HCT116 (cell line): ENCODE results near the gene DOCK4. TPM values are rescaled to one million over a fixed set of nuclear protein-coding genes. Genes with fewer than 3 reads are reported as not detected.

Experiments
- ATAC-seq: fragments of 200-7000 bp; cut with Tn5 transposase; 2 replicates; pipeline ENCODE4 v1.9.1; 2020; ENCODE audit warnings: mild to moderate bottlenecking, moderate library complexity
- BruUV-seq: library from RNA; stranded (reverse); fragments of 400-500 nt; replicated peaks from 2 replicates; lab custom pipeline; 2021; lab: Mats Ljungman, UMichigan
- CTCF ChIA-PET: fragments of 300-600 bp; sonication (Branson Sonifier 250); formaldehyde crosslinking; loops from one replicate; lab custom pipeline; 2021; ENCODE audit warnings: antibody characterized with exemption; lab: Charles Lee
- POLR2A ChIA-PET: fragments of 300-600, 350-600 bp; sonication (Branson Sonifier 250); formaldehyde crosslinking; loops from one replicate; lab custom pipeline; 2021; ENCODE audit warnings: antibody characterized with exemption; lab: Charles Lee
- RAD21 ChIA-PET, 2 experiments: fragments of 300-600 bp; sonication (Branson Sonifier 250); formaldehyde crosslinking; loops; one replicate each; lab custom pipeline; 2023; ENCODE audit warnings: low total read pairs in 2 of 2; ENCODE audit not compliant: uncharacterized antibody in 2 of 2, unreplicated experiment in 2 of 2, low non-redundant PET in 1 of 2; lab: Charles Lee
- DNase-seq: peaks from one replicate; pipeline ENCODE4 v3.0.0-alpha.2; 2010; ENCODE audit warnings: low read depth, low spot score
- H2AFZ ChIP-seq: fragments of 200-600 bp; shearing (Covaris generic), sonication (generic); 2 replicates; pipeline ENCODE4 v1.6.1; 2017; ENCODE audit warnings: low read depth, mixed run types, mixed read lengths, antibody characterized with exemption, low read length; ENCODE audit not compliant: poor library complexity, severe bottlenecking
- H3K27ac ChIP-seq: 2 replicates; pipeline ENCODE4 v1.5.1; 2012; ENCODE audit warnings: low read depth, low read length
- H3K27me3 ChIP-seq: fragments of 200-600 bp; sonication (generic); 2 replicates; pipeline ENCODE4 v1.6.1; 2016; ENCODE audit warnings: mixed run types, low read length, mixed read lengths; ENCODE audit not compliant: insufficient read depth
- H3K36me3 ChIP-seq, 2 experiments: fragments of 200-500 bp in 1 of 2; fragments of 200-600 bp in 1 of 2; sonication (Bioruptor generic) in 1 of 2; sonication (generic) in 1 of 2; 2 replicates each; pipeline versions ENCODE4 v1.5.1 to v1.6.1; 2014 to 2016; ENCODE audit warnings: low read length in 2 of 2, inconsistent platforms in 1 of 2, mixed read lengths in 1 of 2, mixed run types in 1 of 2; ENCODE audit not compliant: insufficient read depth in 2 of 2, control insufficient read depth in 1 of 2
- H3K4me1 ChIP-seq, 2 experiments: fragments of 200-600 bp in 1 of 2; sonication (generic) in 1 of 2; 2 replicates each; pipeline versions ENCODE4 v1.5.1 to v1.6.1; 2012 to 2017; ENCODE audit warnings: low read length in 2 of 2, inconsistent platforms in 1 of 2, mild to moderate bottlenecking in 1 of 2, mixed read lengths in 1 of 2, mixed run types in 1 of 2, moderate library complexity in 1 of 2; ENCODE audit not compliant: insufficient read depth in 2 of 2, control insufficient read depth in 1 of 2
- H3K4me2 ChIP-seq: fragments of 200-600 bp; sonication (generic); 2 replicates; pipeline ENCODE4 v1.6.1; 2017; ENCODE audit warnings: mixed run types, low read length, mixed read lengths
- H3K4me3 ChIP-seq, 2 experiments: fragments of 200-600 bp in 1 of 2; sonication (generic) in 1 of 2; replicated peaks in 1 of 2; 2 replicates each; pipeline ENCODE4 v1.5.1; 2011 to 2016; ENCODE audit warnings: low read length in 2 of 2, control low read depth in 1 of 2, low read depth in 1 of 2, mild to moderate bottlenecking in 1 of 2, mixed read lengths in 1 of 2, mixed run types in 1 of 2
- H3K79me2 ChIP-seq: fragments of 200-600 bp; sonication (generic); 2 replicates; pipeline ENCODE4 v1.6.1; 2017; ENCODE audit warnings: mild to moderate bottlenecking, mixed run types, low read length, moderate library complexity, mixed read lengths; ENCODE audit not compliant: insufficient read depth
- H3K9ac ChIP-seq: fragments of 200-600 bp; sonication (generic); 2 replicates; pipeline ENCODE4 v1.6.1; 2016; ENCODE audit warnings: low read length, mixed read lengths
- H3K9me2 ChIP-seq: fragments of 200-600 bp; sonication (generic), shearing (Covaris generic); 2 replicates; pipeline ENCODE4 v1.6.1; 2017; ENCODE audit warnings: mixed run types, mild to moderate bottlenecking, moderate library complexity; ENCODE audit not compliant: insufficient read depth
- H3K9me3 ChIP-seq, 2 experiments: fragments of 200-500 bp in 1 of 2; fragments of 200-600 bp in 1 of 2; sonication (Bioruptor generic) in 1 of 2; sonication (generic) in 1 of 2; 2 replicates each; pipeline ENCODE4 v1.6.1; 2014 to 2017; ENCODE audit warnings: low read length in 2 of 2, mixed read lengths in 2 of 2, inconsistent platforms in 1 of 2, low read depth in 1 of 2, mild to moderate bottlenecking in 1 of 2, mixed run types in 1 of 2, moderate library complexity in 1 of 2; ENCODE audit not compliant: control insufficient read depth in 1 of 2, insufficient read depth in 1 of 2
- H4K20me1 ChIP-seq: fragments of 200-600 bp; sonication (generic), shearing (Covaris generic); 2 replicates; pipeline ENCODE4 v1.6.1; 2017; ENCODE audit warnings: mixed run types, mild to moderate bottlenecking, moderate library complexity; ENCODE audit not compliant: insufficient read depth
- ATF3 ChIP-seq: IDR thresholded peaks from 2 replicates; pipeline ENCODE4 v1.6.1; 2012
- CEBPB ChIP-seq: IDR thresholded peaks from 2 replicates; pipeline ENCODE4 v1.6.1; 2012; ENCODE audit warnings: low read depth
- EGR1 ChIP-seq: IDR thresholded peaks from 2 replicates; pipeline ENCODE4 v1.6.1; 2012; ENCODE audit warnings: low read depth
- ELF1 ChIP-seq: IDR thresholded peaks from 2 replicates; pipeline ENCODE4 v1.6.1; 2012; ENCODE audit warnings: low read depth, borderline replicate concordance
- EZH2phosphoT487 ChIP-seq: fragments of 200-600 bp; IDR thresholded peaks from 2 replicates; pipeline ENCODE4 v1.6.1; 2018; ENCODE audit warnings: antibody characterized with exemption, borderline replicate concordance
- FOSL1 ChIP-seq: IDR thresholded peaks from 2 replicates; pipeline ENCODE4 v1.6.1; 2012; ENCODE audit warnings: low read depth
- JUND ChIP-seq: IDR thresholded peaks from 2 replicates; pipeline ENCODE4 v1.6.1; 2012
- POLR2A ChIP-seq: IDR thresholded peaks from 2 replicates; pipeline ENCODE4 v1.7.0; 2011; ENCODE audit warnings: borderline replicate concordance; ENCODE audit not compliant: insufficient read depth, insufficient read length; ENCODE audit errors: extremely low read depth
- POLR2AphosphoS5 ChIP-seq: IDR thresholded peaks from 2 replicates; pipeline ENCODE4 v1.6.1; 2011; ENCODE audit warnings: mild to moderate bottlenecking, low read depth, low read length, moderate library complexity
- SIN3A ChIP-seq: IDR thresholded peaks from 2 replicates; pipeline ENCODE4 v1.6.1; 2012; ENCODE audit warnings: low read depth
- ZNF274 ChIP-seq: fragments of 200-500 bp; sonication (Bioruptor generic); IDR thresholded peaks from 2 replicates; pipeline ENCODE4 v1.6.1; 2014; ENCODE audit warnings: mild to moderate bottlenecking, low read depth, low read length, inconsistent platforms
- intact Hi-C: fragments of 100-400 bp; cut with micrococcal nuclease; formaldehyde crosslinking; loops from 2 replicates; pipeline ENCODE4 v1.10.0; 2022
- total RNA-seq: library from RNA; stranded (reverse); gene quantifications from one replicate; pipeline ENCODE4 v1.2.1, GENCODE V29; 2021; ENCODE audit not compliant: unreplicated experiment
- TF ChIP-seq, protein P1 (sequence below): IDR thresholded peaks from 2 replicates; pipeline ENCODE4 v1.6.1; 2011; ENCODE audit warnings: mild to moderate bottlenecking, low read length, moderate library complexity; ENCODE audit not compliant: insufficient replicate concordance; ENCODE audit errors: extremely low read depth

DOCK4 gene
- total RNA-seq, 1 experiment from 2014 or later: 2.2 TPM

DNA sequence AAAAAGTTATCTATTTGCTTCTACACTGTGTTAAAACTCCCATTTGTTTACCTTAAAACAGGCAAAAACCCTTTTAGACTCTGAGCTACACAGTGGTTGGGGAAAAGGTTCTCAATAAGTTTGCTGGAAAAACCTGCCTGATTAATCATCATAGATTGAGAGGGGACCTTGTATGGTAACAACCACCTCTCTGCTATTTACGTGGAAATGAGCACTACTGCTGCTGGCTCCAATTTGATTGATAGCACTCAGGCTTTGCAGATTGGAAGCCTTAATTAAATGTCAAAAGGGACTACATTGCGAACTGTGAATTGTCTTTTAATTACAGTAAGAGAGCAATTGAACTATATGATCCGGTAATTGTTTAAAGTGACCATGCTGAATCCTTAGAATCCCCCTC, 525.0 kb downstream of the DOCK4 start:
- ATAC-seq: no peak
- CTCF ChIA-PET: no interaction called here
- H4K20me1 ChIP-seq: no peaks in the 10 kb centered on the region
- H3K4me2 ChIP-seq: no peak overlapping the region
- H3K4me1 ChIP-seq: no peaks in the 10 kb centered on the region
- H3K4me3 ChIP-seq: no peak overlapping the region
- H2AFZ ChIP-seq: no peak overlapping the region
- intact Hi-C loops: no loop called here
- no peaks in the 10 kb centered on the region for H3K9me3 ChIP-seq
- no peak for DNase-seq
- BruUV-seq: no TSS peak
- H3K36me3 ChIP-seq: no peaks in the 10 kb centered on the region
- RAD21 ChIA-PET: no interaction called here
- H3K27me3 ChIP-seq: no peaks in the 10 kb centered on the region
- POLR2A ChIA-PET: no interaction called here
- H3K9ac ChIP-seq: no peak overlapping the region
- H3K9me2 ChIP-seq: no peaks in the 10 kb centered on the region
- H3K27ac ChIP-seq: no peak overlapping the region
- H3K79me2 ChIP-seq: no peaks in the 10 kb centered on the region
- no peak for TF ChIP-seq POLR2AphosphoS5
- no peak for TF ChIP-seq ATF3
- no peak for TF ChIP-seq SIN3A
- TF ChIP-seq JUND: no peak
- TF ChIP-seq CEBPB: no peak
- TF ChIP-seq ELF1: no peak
- TF ChIP-seq FOSL1: no peak
- TF ChIP-seq, protein P1, sequence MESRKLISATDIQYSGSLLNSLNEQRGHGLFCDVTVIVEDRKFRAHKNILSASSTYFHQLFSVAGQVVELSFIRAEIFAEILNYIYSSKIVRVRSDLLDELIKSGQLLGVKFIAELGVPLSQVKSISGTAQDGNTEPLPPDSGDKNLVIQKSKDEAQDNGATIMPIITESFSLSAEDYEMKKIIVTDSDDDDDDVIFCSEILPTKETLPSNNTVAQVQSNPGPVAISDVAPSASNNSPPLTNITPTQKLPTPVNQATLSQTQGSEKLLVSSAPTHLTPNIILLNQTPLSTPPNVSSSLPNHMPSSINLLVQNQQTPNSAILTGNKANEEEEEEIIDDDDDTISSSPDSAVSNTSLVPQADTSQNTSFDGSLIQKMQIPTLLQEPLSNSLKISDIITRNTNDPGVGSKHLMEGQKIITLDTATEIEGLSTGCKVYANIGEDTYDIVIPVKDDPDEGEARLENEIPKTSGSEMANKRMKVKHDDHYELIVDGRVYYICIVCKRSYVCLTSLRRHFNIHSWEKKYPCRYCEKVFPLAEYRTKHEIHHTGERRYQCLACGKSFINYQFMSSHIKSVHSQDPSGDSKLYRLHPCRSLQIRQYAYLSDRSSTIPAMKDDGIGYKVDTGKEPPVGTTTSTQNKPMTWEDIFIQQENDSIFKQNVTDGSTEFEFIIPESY: no peak
- TF ChIP-seq POLR2A: no peak
- no peak for TF ChIP-seq EZH2phosphoT487
- TF ChIP-seq EGR1: no peak
- no peak for TF ChIP-seq ZNF274
